H1 (cell line): ENCODE results near the gene LTB4R. TPM values are rescaled to one million over a fixed set of nuclear protein-coding genes. Genes with fewer than 3 reads are reported as not detected.

ENCODE experiments used
- CTCF ChIA-PET: fragments of 300-600 bp; sonication (Branson Sonifier 250); formaldehyde crosslinking; loops from one replicate; lab custom pipeline; 2021; ENCODE audit not compliant: partially characterized antibody; lab: Charles Lee
- POLR2A ChIA-PET: fragments of 300-600 bp; sonication (Branson Sonifier 250); formaldehyde crosslinking; loops from one replicate; lab custom pipeline; 2021; ENCODE audit warnings: inconsistent platforms; ENCODE audit not compliant: partially characterized antibody; lab: Charles Lee
- DNase-seq, 2 experiments: peaks; one replicate each; pipeline versions ENCODE4 v3.0.0 to v3.0.0-alpha.2; 2010 to 2022; ENCODE audit warnings: low spot score in 2 of 2, low read depth in 1 of 2, mixed read lengths in 1 of 2
- FAIRE-seq: peaks from 2 replicates; lab custom pipeline; 2011; peaks lifted over from hg19 to GRCh38; lab: Jason Lieb, UNC
- H2AFZ ChIP-seq: 2 replicates; pipeline ENCODE4 v1.8.1; 2012; ENCODE audit warnings: low read length, inconsistent platforms
- H2AK5ac ChIP-seq: 2 replicates; pipeline ENCODE4 v1.6.1; 2013; ENCODE audit warnings: low read depth, low read length
- H2BK120ac ChIP-seq: replicated peaks from 2 replicates; pipeline ENCODE3; 2013; ENCODE audit warnings: low read depth, low read length, inconsistent platforms
- H2BK12ac ChIP-seq: 2 replicates; pipeline ENCODE4 v1.6.1; 2013; ENCODE audit warnings: low read depth, low read length
- H2BK15ac ChIP-seq: 2 replicates; pipeline ENCODE4 v1.6.1; 2013; ENCODE audit warnings: low read length
- H2BK20ac ChIP-seq: 2 replicates; pipeline ENCODE4 v1.6.1; 2013; ENCODE audit warnings: low read length
- H2BK5ac ChIP-seq: 2 replicates; pipeline ENCODE4 v1.6.1; 2013; ENCODE audit warnings: low read depth, low read length
- H3K14ac ChIP-seq: 2 replicates; pipeline ENCODE4 v1.6.1; 2013; ENCODE audit warnings: inconsistent platforms; ENCODE audit not compliant: insufficient read length
- H3K18ac ChIP-seq: 2 replicates; pipeline ENCODE4 v1.6.1; 2013; ENCODE audit warnings: low read length; ENCODE audit errors: extremely low read depth
- H3K23ac ChIP-seq: 2 replicates; pipeline ENCODE4 v1.6.1; 2013; ENCODE audit warnings: inconsistent platforms; ENCODE audit not compliant: insufficient read length
- H3K23me2 ChIP-seq: 2 replicates; pipeline ENCODE4 v1.6.1; 2013; ENCODE audit warnings: low read depth, low read length
- H3K27ac ChIP-seq: 2 replicates; pipeline ENCODE4 v1.6.1; 2011; ENCODE audit warnings: low read depth, low read length, inconsistent platforms
- H3K27me3 ChIP-seq, 4 experiments: replicated peaks in 1 of 4; 1 replicate in 1 of 4; 2 replicates in 3 of 4; pipeline versions ENCODE4 v1.6.1 to v1.8.1; 2011 to 2013; ENCODE audit warnings: low read length in 3 of 4, mild to moderate bottlenecking in 3 of 4, inconsistent platforms in 2 of 4, mixed read lengths in 2 of 4, moderate library complexity in 1 of 4; ENCODE audit not compliant: control insufficient read depth in 3 of 4, insufficient read depth in 3 of 4; ENCODE audit errors: extremely low read depth in 1 of 4
- H3K36me3 ChIP-seq, 4 experiments: 2 replicates each; pipeline versions ENCODE4 v1.6.1 to v1.8.1; 2011 to 2013; ENCODE audit warnings: mild to moderate bottlenecking in 4 of 4, low read length in 3 of 4, moderate library complexity in 2 of 4, control low read depth in 1 of 4, inconsistent platforms in 1 of 4; ENCODE audit not compliant: insufficient read depth in 4 of 4, control insufficient read depth in 2 of 4
- H3K4ac ChIP-seq: replicated peaks from 2 replicates; pipeline ENCODE3; 2013; ENCODE audit warnings: low read length, low read depth, mixed read lengths, inconsistent platforms; ENCODE audit not compliant: insufficient read length
- H3K4me1 ChIP-seq, 4 experiments: replicated peaks in 1 of 4; 1 replicate in 1 of 4; 2 replicates in 3 of 4; pipeline versions ENCODE4 v1.6.1 to v1.8.1; 2011 to 2013; ENCODE audit warnings: low read length in 3 of 4, inconsistent platforms in 2 of 4, mixed read lengths in 1 of 4; ENCODE audit not compliant: insufficient read depth in 4 of 4, control insufficient read depth in 3 of 4
- H3K4me2 ChIP-seq, 2 experiments: 2 replicates each; pipeline versions ENCODE4 v1.6.1 to v1.8.1; 2011 to 2013; ENCODE audit warnings: low read depth in 2 of 2, low read length in 2 of 2, control low read depth in 1 of 2, inconsistent platforms in 1 of 2, mild to moderate bottlenecking in 1 of 2; ENCODE audit not compliant: insufficient read depth in 1 of 2
- H3K4me3 ChIP-seq, 4 experiments: fragments of 200-600, 300-600 bp in 1 of 4; sonication (generic), shearing (Covaris generic), sonication (Bioruptor Twin) in 1 of 4; 2 replicates each; pipeline versions ENCODE4 v1.5.1 to v1.8.1; 2011 to 2016; ENCODE audit warnings: low read length in 4 of 4, low read depth in 3 of 4, control low read depth in 2 of 4, inconsistent platforms in 2 of 4, mild to moderate bottlenecking in 2 of 4, mixed read lengths in 1 of 4, moderate library complexity in 1 of 4; ENCODE audit not compliant: insufficient read depth in 2 of 4; ENCODE audit errors: extremely low read depth in 1 of 4
- H3K56ac ChIP-seq: replicated peaks from 2 replicates; pipeline ENCODE3; 2013; ENCODE audit warnings: low read depth, mild to moderate bottlenecking, mixed read lengths, low read length, inconsistent platforms; ENCODE audit not compliant: insufficient read length
- H3K79me1 ChIP-seq: 2 replicates; pipeline ENCODE4 v1.6.1; 2013; ENCODE audit warnings: low read depth, low read length, control low read depth
- H3K79me2 ChIP-seq, 2 experiments: 2 replicates each; pipeline versions ENCODE4 v1.6.1 to v1.8.1; 2012 to 2013; ENCODE audit warnings: low read length in 2 of 2, mild to moderate bottlenecking in 2 of 2, inconsistent platforms in 1 of 2; ENCODE audit not compliant: insufficient read depth in 2 of 2, control insufficient read depth in 1 of 2
- H3K9ac ChIP-seq, 4 experiments: replicated peaks in 1 of 4; 1 replicate in 1 of 4; 2 replicates in 3 of 4; pipeline versions ENCODE4 v1.6.1 to v1.8.1; 2011 to 2013; ENCODE audit warnings: low read depth in 3 of 4, low read length in 3 of 4, control low read depth in 2 of 4, mild to moderate bottlenecking in 2 of 4, moderate library complexity in 2 of 4, inconsistent platforms in 1 of 4; ENCODE audit errors: extremely low read depth in 1 of 4
- H3K9me3 ChIP-seq, 2 experiments: 2 replicates each; pipeline versions ENCODE4 v1.6.1 to v1.8.1; 2012 to 2013; ENCODE audit warnings: mild to moderate bottlenecking in 2 of 2, moderate library complexity in 2 of 2, control low read depth in 1 of 2, inconsistent platforms in 1 of 2, low read depth in 1 of 2, low read length in 1 of 2, mixed read lengths in 1 of 2; ENCODE audit not compliant: insufficient read depth in 2 of 2
- H4K20me1 ChIP-seq, 2 experiments: replicated peaks in 1 of 2; 2 replicates each; pipeline versions ENCODE3 to v1.8.1; 2011 to 2013; ENCODE audit warnings: inconsistent platforms in 2 of 2, low read length in 2 of 2, mild to moderate bottlenecking in 1 of 2; ENCODE audit not compliant: insufficient read depth in 2 of 2, control insufficient read depth in 1 of 2
- H4K5ac ChIP-seq: 2 replicates; pipeline ENCODE4 v1.6.1; 2013; ENCODE audit warnings: low read length, low read depth, mixed read lengths, inconsistent platforms; ENCODE audit not compliant: insufficient read length
- H4K8ac ChIP-seq: 2 replicates; pipeline ENCODE4 v1.8.0; 2013; ENCODE audit warnings: mild to moderate bottlenecking, moderate library complexity, low read length, inconsistent platforms; ENCODE audit not compliant: insufficient read depth; ENCODE audit errors: extremely low read depth
- H4K91ac ChIP-seq: replicated peaks from 2 replicates; pipeline ENCODE3; 2013; ENCODE audit warnings: low read length, mixed read lengths, inconsistent platforms; ENCODE audit not compliant: insufficient read length
- CBX8 ChIP-seq: fragments of 300-800, 300-1000 bp; sonication (generic); IDR thresholded peaks from 2 replicates; pipeline ENCODE4 v1.7.1; 2016; ENCODE audit warnings: low read depth, low read length, borderline replicate concordance
- E2F6 ChIP-seq: IDR thresholded peaks from 2 replicates; pipeline ENCODE4 v1.6.1; 2012; ENCODE audit warnings: inconsistent platforms
- HDAC2 ChIP-seq, 2 experiments: fragments of 300-600 bp in 1 of 2; sonication (generic) in 1 of 2; IDR thresholded peaks; 2 replicates each; pipeline ENCODE4 v1.6.1; 2011 to 2012; ENCODE audit warnings: low read depth in 2 of 2, low read length in 2 of 2, mild to moderate bottlenecking in 2 of 2, moderate library complexity in 2 of 2, borderline replicate concordance in 1 of 2, inconsistent platforms in 1 of 2
- KDM5A ChIP-seq: fragments of 200-600 bp; IDR thresholded peaks from 2 replicates; pipeline ENCODE4 v1.7.1; 2012; ENCODE audit warnings: mild to moderate bottlenecking, low read length, inconsistent platforms, mixed read lengths
- MAFK ChIP-seq: IDR thresholded peaks from 2 replicates; pipeline ENCODE4 v1.6.1; 2012; ENCODE audit warnings: low read depth, mild to moderate bottlenecking, improper control_type of control experiment, low read length
- POU5F1 ChIP-seq: IDR thresholded peaks from 2 replicates; pipeline ENCODE4 v1.6.1; 2011; ENCODE audit warnings: low read depth, mild to moderate bottlenecking, low read length, moderate library complexity
- RNF2 ChIP-seq: fragments of 200-900, 300-1000 bp; sonication (generic); IDR thresholded peaks from 2 replicates; pipeline ENCODE4 v1.7.1; 2016; ENCODE audit warnings: borderline replicate concordance, low read depth, mild to moderate bottlenecking, antibody characterized with exemption, low read length; ENCODE audit not compliant: poor library complexity, severe bottlenecking; ENCODE audit errors: missing control alignments
- RXRA ChIP-seq: IDR thresholded peaks from 2 replicates; pipeline ENCODE4 v1.6.1; 2011; ENCODE audit warnings: low read depth, mild to moderate bottlenecking, low read length, moderate library complexity; ENCODE audit not compliant: insufficient read depth
- SIX5 ChIP-seq: IDR thresholded peaks from 2 replicates; pipeline ENCODE4 v1.6.1; 2011; ENCODE audit warnings: mild to moderate bottlenecking, low read depth, low read length
- USF2 ChIP-seq: IDR thresholded peaks from 2 replicates; pipeline ENCODE4 v1.6.1; 2011; ENCODE audit warnings: low read length, improper control_type of control experiment
- WGBS, 2 experiments: shearing (Covaris generic) in 1 of 2; methylation state at CpG; one replicate each; pipeline versions ENCODE4 v1.1.6 to v1.1.7; 2013 to 2015; ENCODE audit warnings: low lambda C conversion rate in 2 of 2, mixed read lengths in 2 of 2, inconsistent platforms in 1 of 2, low coverage in 1 of 2, missing lambda C conversion rate in 1 of 2; ENCODE audit not compliant: insufficient replicate concordance in 2 of 2, insufficient coverage in 1 of 2, insufficient read length in 1 of 2; ENCODE audit errors: extremely low coverage in 1 of 2, missing lambda C conversion rate in 1 of 2; 5-methylcytosine and 5-hydroxymethylcytosine counted together
- polyA plus RNA-seq, 7 experiments: library from polyadenylated mRNA; depleted of rRNA in 3 of 7; stranded (reverse) in 5 of 7; unstranded in 2 of 7; fragments of >200 nt in 5 of 7; fragments of 200-250 nt in 2 of 7; gene quantifications; 1 replicate in 5 of 7; 2 replicates in 1 of 7; 4 replicates in 1 of 7; pipeline versions ENCODE4 v1.2.1 to v1.2.3, GENCODE V29; 2011 to 2013; ENCODE audit warnings: missing spikeins in 2 of 7, mixed read lengths in 2 of 7
- total RNA-seq: library from RNA; stranded (reverse); fragmentation: NEBNext Ultra II Directional; extraction: Animal tissue kit (Norgen Biotek cat#: 25700); gene quantifications from 2 replicates; pipeline ENCODE4 v1.2.1, GENCODE V29; 2021

Gene LTB4R
- total and polyA plus RNA-seq, 2 of the 8 experiments (the other 6 are each of a cell fraction or from before 2014, with no cell fraction given) = 4.1 to 6.7 TPM

GRCh38 chr14:24315243-24315806, 4.0 kb downstream of the LTB4R start:
- 93% methylated on average over 10 of the region's 10 CpGs; no CpG with 5 or more reads in 1 of the 2 experiments for WGBS, 2 experiments
- FAIRE-seq = no peak
- TF ChIP-seq USF2 = no peak
- TF ChIP-seq MAFK = no peak
- TF ChIP-seq POU5F1 = no peak
- no peak for TF ChIP-seq E2F6
- TF ChIP-seq HDAC2 (IDR thresholded peaks at IDR 0.05; ENCODE audit: borderline replicate concordance in 1 of 2, low read depth in 2 of 2, low read length in 2 of 2) = no peak
- TF ChIP-seq CBX8 = no peak
- TF ChIP-seq KDM5A = no peak
- TF ChIP-seq RNF2 = no peak
- no peak for TF ChIP-seq SIX5
- no peak for TF ChIP-seq RXRA

More at GRCh38 chr14:24315243-24315806, 4.0 kb downstream of the LTB4R start:
- H3K4me2 ChIP-seq = no peak overlapping the region
- no peaks in the 10 kb centered on the region; a peak in 1 of 4 replicates for H3K9me3 ChIP-seq
- POLR2A ChIA-PET = interaction anchor here (1.4 to 1.9 kb wide), 5 partner anchors 15 to 116 kb away, joined by 3 to 5 read pairs (median 4); partner anchors contain the start of genes DHRS1 and NOP9
- H3K79me1 ChIP-seq = no peaks in the 10 kb centered on the region
- H3K27me3 ChIP-seq = peaks cover 0 to 40% (median 30%) of the 10 kb centered on the region in 4 experiments; a peak in 6 of 7 replicates
- H4K5ac ChIP-seq = no peak overlapping the region
- H4K8ac ChIP-seq = no peak overlapping the region; the same call in 1 of the 2 replicates
- H3K23me2 ChIP-seq = no peaks in the 10 kb centered on the region
- CTCF ChIA-PET = interaction anchor here (0.6 to 27.8 kb wide), 11 partner anchors 8 to 140 kb away, joined by 3 to 664 read pairs (median 5); partner anchors contain the start of genes ADCY4, CBLN3, CIDEB and DHRS1
- H3K18ac ChIP-seq = no peak overlapping the region
- no peak overlapping the region for H3K4ac ChIP-seq
- no peak overlapping the region for H3K56ac ChIP-seq
- H3K14ac ChIP-seq = no peak overlapping the region
- no peaks in the 10 kb centered on the region; a peak in 2 of 7 replicates for H3K4me1 ChIP-seq
- H4K20me1 ChIP-seq = peaks cover 0 to 2% of the 10 kb centered on the region in 2 experiments
- H2BK120ac ChIP-seq = no peak overlapping the region
- H2BK20ac ChIP-seq = no peak overlapping the region
- no peak overlapping the region for H3K9ac ChIP-seq
- H2BK15ac ChIP-seq = no peak overlapping the region
- no peak overlapping the region for H2BK5ac ChIP-seq
- no peak overlapping the region for H3K4me3 ChIP-seq
- H2AFZ ChIP-seq = no peak overlapping the region
- peaks cover 0 to 10% (median 0%) of the 10 kb centered on the region in 4 experiments; a peak in 2 of 8 replicates for H3K36me3 ChIP-seq
- peak overlapping the region; percentile 17; the same call in 1 of the 2 replicates for H2AK5ac ChIP-seq
- no peaks in the 10 kb centered on the region for H3K79me2 ChIP-seq
- no peak for DNase-seq
- no peak overlapping the region for H2BK12ac ChIP-seq
- H3K27ac ChIP-seq = no peak overlapping the region
- H4K91ac ChIP-seq = no peak overlapping the region
- H3K23ac ChIP-seq = no peak overlapping the region
